HG03439 (cell line): ENCODE measurements around the gene UTP4.
"Not testable (repeated sequence)": the region's sequence is repeated elsewhere in the genome, so short reads cannot be mapped to it uniquely, and the experiment has no call there.

Experiments
- ATAC-seq: cut with Tn5 transposase; IDR thresholded peaks from one replicate; pipeline ENCODE4 v1.9.1; 2021; ENCODE audit warnings: mild to moderate bottlenecking, moderate library complexity; ENCODE audit not compliant: unreplicated experiment

UTP4 gene

DNA sequence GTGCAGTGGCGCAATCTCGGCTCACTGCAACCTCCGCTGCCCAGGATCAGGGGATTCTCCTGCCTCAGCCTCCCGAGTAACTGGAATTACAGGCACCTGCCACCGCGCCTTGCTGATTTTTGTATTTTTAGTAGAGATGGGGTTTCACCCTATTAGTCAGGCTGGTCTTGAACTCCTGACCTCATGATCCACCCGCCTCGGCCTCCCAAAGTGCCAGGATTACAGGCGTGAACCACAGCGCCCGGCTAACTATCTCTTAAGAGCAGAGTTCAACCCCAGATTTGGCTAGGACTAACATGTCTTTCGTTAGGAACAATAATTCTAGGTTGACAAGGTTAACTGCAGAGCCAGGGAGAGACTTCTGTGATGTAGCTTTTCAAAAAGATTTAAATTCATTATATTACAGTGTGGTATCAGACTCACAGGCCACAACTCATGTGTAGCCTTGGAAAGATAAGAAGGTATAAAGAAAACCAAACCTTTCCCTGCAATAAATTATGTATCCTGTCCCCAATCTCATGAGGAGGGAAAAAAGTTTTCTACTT lies 4.4 kb upstream of the UTP4 start:
- no peak for ATAC-seq

DNA sequence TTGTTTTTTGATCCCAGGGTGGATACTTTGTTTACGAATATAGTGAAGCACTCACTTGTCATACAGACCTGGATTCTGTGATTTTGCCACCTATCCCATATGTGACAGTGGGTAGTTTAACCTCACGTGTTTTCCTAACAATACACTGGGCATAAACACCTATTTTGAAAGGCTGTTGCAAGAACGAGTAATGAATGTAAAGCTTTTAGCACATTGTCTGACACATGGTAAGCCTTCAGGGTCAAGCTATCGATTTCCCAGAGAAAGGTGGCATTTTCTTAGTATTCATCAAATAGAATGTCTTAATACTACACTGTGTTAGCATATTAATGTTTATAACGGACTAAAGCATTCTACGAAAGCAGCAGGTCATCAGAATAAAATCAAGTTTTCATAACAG lies 2.0 kb upstream of the UTP4 start:
- ATAC-seq = no peak

- no peak for ATAC-seq
Observed at GRCh38 chr16:69131167-69131838, 1.1 kb upstream of the UTP4 start.

- peak; percentile 39 for ATAC-seq
Observed at GRCh38 chr16:69131839-69132423, 518 bp upstream of the UTP4 start.

GRCh38 chr16:69133373-69133954 lies 1.0 kb downstream of the UTP4 start:
- ATAC-seq = no peak

DNA sequence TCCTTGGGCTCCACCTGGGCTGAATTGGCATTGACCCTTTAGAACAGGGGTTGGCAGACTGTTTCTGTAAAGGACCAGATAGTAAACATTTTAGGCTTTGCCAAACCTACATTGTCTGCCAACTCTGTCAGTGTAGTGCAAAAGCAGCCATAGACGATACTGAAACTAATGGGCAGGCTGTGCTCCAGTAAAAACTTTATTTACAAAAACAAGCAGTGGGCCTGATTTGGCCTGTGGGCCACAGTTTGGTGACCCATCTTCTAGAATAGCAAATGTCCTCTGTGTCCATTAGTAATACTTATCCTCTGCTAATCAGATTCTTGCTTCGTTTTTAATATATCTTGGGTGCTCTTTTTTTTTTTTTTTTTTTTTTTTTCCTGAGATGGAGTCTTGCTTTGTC lies 6.2 kb downstream of the UTP4 start:
- ATAC-seq = no peak

- not testable (repeated sequence) for ATAC-seq
Observed at GRCh38 chr16:69139464-69139863, 7.0 kb downstream of the UTP4 start.

DNA sequence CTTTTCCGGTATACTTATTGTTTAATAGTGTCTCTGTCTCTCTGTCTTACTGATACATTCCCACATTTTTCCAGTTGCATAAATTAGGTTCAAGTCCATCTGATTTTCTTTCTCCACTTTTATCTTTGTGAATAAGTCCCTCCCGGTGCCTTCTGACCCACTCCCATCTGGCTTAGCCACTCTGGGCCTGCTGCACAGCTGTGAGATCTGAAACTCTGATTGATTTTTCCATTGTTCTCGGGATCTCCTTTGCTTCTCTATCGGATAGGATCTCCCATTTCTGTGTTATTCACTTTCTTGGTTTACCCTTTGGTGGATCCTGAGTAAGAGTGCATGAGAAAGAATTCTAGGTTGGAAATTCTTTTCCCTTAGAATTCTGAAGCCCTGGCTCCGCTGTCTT lies 8.6 kb downstream of the UTP4 start:
- no peak for ATAC-seq

GRCh38 chr16:69141936-69142335 lies 9.5 kb downstream of the UTP4 start:
- no peak for ATAC-seq

GRCh38 chr16:69143116-69143515 lies 10.7 kb downstream of the UTP4 start:
- no peak for ATAC-seq

DNA sequence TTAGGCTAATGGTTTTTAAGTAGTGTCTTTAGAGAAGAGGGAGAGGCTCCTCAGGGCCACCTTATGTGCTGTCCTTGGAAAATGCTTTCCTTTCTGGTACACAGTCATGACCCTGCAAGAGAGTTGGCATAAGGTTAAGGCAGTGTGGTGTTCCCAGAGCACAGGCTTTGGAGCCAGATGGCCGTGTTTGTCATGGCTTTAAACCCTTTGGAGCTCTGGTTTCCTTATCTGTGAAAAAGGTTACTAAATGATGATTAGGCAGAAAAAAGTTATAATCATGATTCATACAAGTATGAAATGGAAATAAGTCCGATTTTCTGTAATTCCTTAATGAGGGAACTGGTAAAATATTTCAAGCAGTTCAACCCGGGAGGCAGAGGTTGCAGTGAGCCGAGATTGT lies 13.2 kb downstream of the UTP4 start:
- ATAC-seq = no peak

DNA sequence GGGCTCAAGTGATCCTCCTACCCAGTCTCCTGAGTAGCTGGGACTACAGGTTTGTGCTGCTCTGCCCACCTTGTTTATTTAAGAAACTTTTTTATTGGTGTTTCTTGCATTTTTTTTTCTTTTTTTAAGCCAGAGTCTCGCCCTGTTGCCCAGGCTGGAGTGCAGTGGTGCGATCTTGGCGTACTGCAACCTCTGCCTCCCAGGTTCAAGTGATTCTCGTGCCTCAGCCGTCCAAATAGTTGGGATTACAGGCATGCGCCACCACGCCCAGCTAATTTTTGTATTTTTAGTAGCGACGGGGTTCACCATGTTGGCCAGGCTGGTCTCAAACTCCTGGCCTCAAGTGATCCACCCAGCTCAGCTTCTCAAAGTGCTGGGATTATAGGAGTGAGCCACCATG lies 17.2 kb downstream of the UTP4 start:
- ATAC-seq = not testable (repeated sequence)

- no peak for ATAC-seq
Observed at GRCh38 chr16:69150146-69150865, 17.9 kb downstream of the UTP4 start.

DNA sequence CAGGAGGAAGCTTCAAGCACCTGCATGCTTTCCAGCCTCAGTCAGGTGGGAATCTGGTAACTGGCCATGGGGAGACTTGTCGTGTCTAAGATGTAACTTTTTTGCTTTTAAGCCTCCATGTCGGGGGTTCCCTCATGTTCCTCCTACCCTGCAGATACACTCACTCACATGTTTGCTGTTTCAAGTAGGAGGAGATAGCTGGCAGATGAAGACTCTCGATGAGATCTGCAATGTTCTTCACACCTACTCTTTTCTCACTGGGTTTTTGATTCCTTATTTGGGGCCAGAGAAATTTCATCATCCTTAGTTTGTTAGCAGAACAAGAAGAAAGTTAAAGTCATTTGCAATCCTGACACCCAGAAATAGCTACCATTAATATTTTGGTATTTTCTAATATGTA lies 24.7 kb downstream of the UTP4 start:
- no peak for ATAC-seq

DNA sequence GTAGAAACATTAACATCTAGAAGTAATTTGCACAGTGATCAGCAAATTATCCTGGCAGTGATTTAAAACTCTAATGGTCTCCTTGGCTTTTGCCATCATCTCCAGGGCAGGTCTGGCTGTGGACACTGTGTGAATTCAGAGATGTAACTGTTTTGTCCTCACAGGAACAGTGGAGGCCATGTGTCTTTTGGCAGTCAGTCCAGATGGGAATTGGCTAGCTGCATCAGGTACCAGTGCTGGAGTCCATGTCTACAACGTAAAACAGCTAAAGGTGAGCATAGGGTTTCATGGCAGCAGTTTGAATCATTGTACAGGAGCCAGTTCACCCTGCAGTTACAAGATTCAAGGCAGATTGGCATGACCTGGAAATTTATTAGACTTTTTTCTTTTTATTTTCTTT lies 27.7 kb downstream of the UTP4 start:
- ATAC-seq = no peak

GRCh38 chr16:69165584-69165983 lies 33.1 kb downstream of the UTP4 start:
- ATAC-seq = no peak

- ATAC-seq = no peak
Observed at GRCh38 chr16:69166221-69166833, 33.9 kb downstream of the UTP4 start.

DNA sequence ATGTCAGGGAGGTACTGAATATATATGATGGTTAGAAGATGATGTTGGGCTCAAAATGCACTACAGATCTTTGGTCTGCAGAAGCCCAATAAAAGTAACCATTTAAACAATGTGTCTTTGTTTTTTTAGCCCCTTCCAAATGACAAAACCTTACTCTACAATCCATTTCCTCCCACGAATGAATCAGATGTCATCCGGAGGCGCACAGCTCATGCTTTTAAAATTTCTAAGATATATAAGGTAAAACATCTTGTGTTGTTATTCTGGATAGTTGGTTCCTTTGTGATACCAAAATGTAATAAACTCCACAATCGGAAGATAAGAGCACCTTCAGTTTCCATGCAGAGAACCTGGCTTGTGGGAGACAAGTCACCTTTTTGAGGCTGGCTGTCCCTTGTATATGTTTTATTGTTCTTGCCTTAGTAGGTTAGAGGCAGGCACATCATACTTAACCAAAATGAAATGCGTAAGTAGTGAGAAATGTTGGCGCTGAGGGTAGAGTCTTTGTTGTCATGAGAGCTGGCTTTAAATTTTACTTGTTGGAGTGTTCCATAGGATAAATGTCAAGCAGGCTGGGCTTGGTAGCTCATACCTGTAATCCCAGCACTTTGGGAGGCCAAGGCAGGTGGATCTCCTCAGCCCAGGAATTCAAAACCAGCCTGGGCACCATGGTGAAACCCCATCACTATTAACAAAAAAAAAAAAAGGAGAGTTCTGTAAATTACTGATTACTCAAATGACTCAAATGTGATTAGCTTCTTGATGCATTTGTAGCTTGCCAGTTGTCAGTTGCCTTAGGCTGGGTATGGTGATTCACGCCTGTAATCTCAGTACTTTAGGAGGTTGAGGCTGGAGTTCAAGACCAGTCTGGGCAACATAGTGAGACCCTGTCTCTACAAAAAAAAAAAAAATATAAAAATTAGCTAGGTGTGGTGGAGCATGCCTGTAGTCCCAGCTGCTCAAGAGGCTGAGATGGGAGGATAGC lies 34.8 kb downstream of the UTP4 start:
- ATAC-seq = no peak

DNA sequence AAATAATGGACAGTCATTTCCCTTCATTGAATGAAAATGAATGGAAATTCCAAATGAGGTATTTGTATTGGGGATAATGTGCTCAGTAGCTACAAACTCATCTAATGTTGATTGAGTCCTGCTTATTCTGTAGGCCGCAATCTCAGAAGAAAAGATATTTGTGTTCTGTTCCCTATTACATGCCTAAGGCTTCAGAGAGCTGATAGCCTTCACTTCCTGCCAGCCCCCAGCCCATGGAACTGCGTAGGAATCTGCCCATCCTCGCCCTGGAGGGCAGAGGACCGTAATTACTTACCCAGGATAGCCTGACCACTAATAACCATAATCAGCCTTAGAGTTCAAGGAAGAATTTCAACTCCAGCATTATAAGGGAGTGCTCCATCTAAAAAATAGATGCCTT lies 36.6 kb downstream of the UTP4 start:
- ATAC-seq = no peak
